HEK293T (cell line): ENCODE data around the gene KIF5A.

Source experiments
- CTCF ChIA-PET: fragments of 350-600 bp; formaldehyde crosslinking; extraction: SDS; loops from one replicate; lab custom pipeline; 2021; ENCODE audit warnings: antibody characterized with exemption, inconsistent platforms; lab: Yijun Ruan, JAX
- POLR2A ChIA-PET: fragments of 350-600 bp; formaldehyde crosslinking; extraction: SDS; loops from one replicate; lab custom pipeline; 2020; ENCODE audit warnings: antibody characterized with exemption, inconsistent platforms; lab: Yijun Ruan, JAX
- DNase-seq: peaks from one replicate; pipeline ENCODE4 v3.0.0; 2012; ENCODE audit warnings: mixed read lengths; ENCODE audit errors: extremely low spot score
- ARNT ChIP-seq: fragments of 450-650 bp; IDR thresholded peaks from 2 replicates; pipeline ENCODE4 v1.6.1; 2017; ENCODE audit warnings: mild to moderate bottlenecking
- BHLHE40 ChIP-seq: fragments of 450-650 bp; IDR thresholded peaks from 2 replicates; pipeline ENCODE4 v1.6.1; 2016; ENCODE audit warnings: mild to moderate bottlenecking, moderate library complexity, borderline replicate concordance
- CTBP1 ChIP-seq: fragments of 450-650 bp; IDR thresholded peaks from 2 replicates; pipeline ENCODE4 v1.6.1; 2016; ENCODE audit warnings: borderline replicate concordance
- ELF4 ChIP-seq: fragments of 450-650 bp; IDR thresholded peaks from 2 replicates; pipeline ENCODE4 v1.6.1; 2017; ENCODE audit warnings: antibody characterized with exemption
- FOXA1 ChIP-seq: fragments of 450-650 bp; IDR thresholded peaks from 2 replicates; pipeline ENCODE4 v1.6.1; 2016; ENCODE audit warnings: mild to moderate bottlenecking
- FOXK2 ChIP-seq: fragments of 450-650 bp; IDR thresholded peaks from 2 replicates; pipeline ENCODE4 v1.6.1; 2016; ENCODE audit warnings: mild to moderate bottlenecking
- FOXM1 ChIP-seq: fragments of 450-650 bp; IDR thresholded peaks from 2 replicates; pipeline ENCODE4 v1.6.1; 2017; ENCODE audit warnings: mild to moderate bottlenecking, borderline replicate concordance
- HDGF ChIP-seq: fragments of 450-650 bp; IDR thresholded peaks from 2 replicates; pipeline ENCODE4 v1.6.1; 2017; ENCODE audit warnings: antibody characterized with exemption, borderline replicate concordance
- L3MBTL2 ChIP-seq: fragments of 450-650 bp; conservative IDR thresholded peaks from 2 replicates; pipeline ENCODE4 v1.6.1; 2016; ENCODE audit warnings: mild to moderate bottlenecking
- LEF1 ChIP-seq: fragments of 450-650 bp; IDR thresholded peaks from 2 replicates; pipeline ENCODE4 v1.6.1; 2017; ENCODE audit warnings: mild to moderate bottlenecking, borderline replicate concordance
- NFRKB ChIP-seq: fragments of 450-650 bp; IDR thresholded peaks from 2 replicates; pipeline ENCODE4 v1.6.1; 2016; ENCODE audit warnings: mild to moderate bottlenecking, moderate library complexity
- PKNOX1 ChIP-seq: fragments of 450-650 bp; IDR thresholded peaks from 2 replicates; pipeline ENCODE4 v1.6.1; 2016
- SP1 ChIP-seq: fragments of 450-650 bp; IDR thresholded peaks from 2 replicates; pipeline ENCODE4 v1.6.1; 2017
- SUZ12 ChIP-seq: fragments of 450-650 bp; IDR thresholded peaks from 2 replicates; pipeline ENCODE4 v1.6.1; 2016; ENCODE audit warnings: mild to moderate bottlenecking
- TARDBP ChIP-seq: fragments of 450-650 bp; IDR thresholded peaks from 2 replicates; pipeline ENCODE4 v1.6.1; 2016
- ZNF384 ChIP-seq: fragments of 450-650 bp; IDR thresholded peaks from 2 replicates; pipeline ENCODE4 v1.6.1; 2016

Gene KIF5A

GRCh38 chr12:57550641-57551549 is 1.1 kb downstream of the KIF5A start:
- ChIA-PET POLR2A (no interaction called here), CTCF (interaction anchor here (1.1 kb wide), 1 partner anchor 32 kb away, joined by 4 read pairs; no protein-coding TSS in a partner anchor)
- TF ChIP-seq FOXK2: no peak
- TF ChIP-seq TARDBP: no peak
- no peak for TF ChIP-seq ARNT
- no peak for TF ChIP-seq SP1
- no peak for TF ChIP-seq PKNOX1
- no peak for DNase-seq

- no peak for DNase-seq
- CTCF ChIA-PET: interaction anchor here (1.1 kb wide), 1 partner anchor 32 kb away, joined by 4 read pairs; no protein-coding TSS in a partner anchor
- POLR2A ChIA-PET: interaction anchor here (1.3 kb wide), 1 partner anchor 31 kb away, joined by 3 read pairs; the partner anchor contains the start of gene DDIT3
- TF ChIP-seq CTBP1 (no peak), HDGF (no peak), ZNF384 (no peak), FOXM1 (no peak), SUZ12 (no peak), ARNT (no peak), TARDBP (no peak), BHLHE40 (no peak), FOXA1 (no peak), FOXK2 (no peak), ELF4 (no peak), SP1 (no peak), L3MBTL2 (no peak)
Observed at GRCh38 chr12:57551637-57552305, 1.9 kb downstream of the KIF5A start.

GRCh38 chr12:57552306-57552651 is 2.4 kb downstream of the KIF5A start:
- POLR2A ChIA-PET: interaction anchor here (1.3 to 2.0 kb wide), 2 partner anchors 32 to 39 kb away, joined by 3 to 4 read pairs; partner anchors contain the start of genes DDIT3 and PIP4K2C
- CTCF ChIA-PET: no interaction called here
- TF ChIP-seq FOXM1 (no peak), ARNT (no peak), NFRKB (no peak)
- DNase-seq: no peak

- no peak for DNase-seq
- no peak for TF ChIP-seq LEF1
- TF ChIP-seq SP1: no peak
- TF ChIP-seq CTBP1: no peak
- TF ChIP-seq NFRKB: no peak
- no peak for TF ChIP-seq FOXA1
- no peak for TF ChIP-seq SUZ12
- no peak for TF ChIP-seq FOXM1
- no peak for TF ChIP-seq TARDBP
- POLR2A ChIA-PET: interaction anchor here (1.3 to 2.0 kb wide), 2 partner anchors 32 to 38 kb away, joined by 3 to 4 read pairs; partner anchors contain the start of genes DDIT3 and PIP4K2C
- CTCF ChIA-PET: no interaction called here
Observed at GRCh38 chr12:57552835-57553313, 3.0 kb downstream of the KIF5A start.

GRCh38 chr12:57553343-57554202 is 3.7 kb downstream of the KIF5A start:
- POLR2A ChIA-PET: interaction anchor here (1.3 to 2.0 kb wide), 2 partner anchors 33 to 38 kb away, joined by 3 to 4 read pairs; partner anchors contain the start of genes DDIT3 and PIP4K2C
- CTCF ChIA-PET: no interaction called here
- TF ChIP-seq CTBP1: no peak
- TF ChIP-seq ELF4: no peak
- no peak for TF ChIP-seq L3MBTL2
- no peak for TF ChIP-seq NFRKB
- no peak for TF ChIP-seq FOXA1
- TF ChIP-seq BHLHE40: no peak
- no peak for TF ChIP-seq FOXK2
- TF ChIP-seq PKNOX1: no peak
- no peak for TF ChIP-seq TARDBP
- no peak for TF ChIP-seq HDGF
- no peak for TF ChIP-seq SUZ12
- no peak for TF ChIP-seq ZNF384
- TF ChIP-seq FOXM1: no peak
- TF ChIP-seq SP1: no peak
- no peak for TF ChIP-seq LEF1
- no peak for TF ChIP-seq ARNT
- DNase-seq: no peak

- TF ChIP-seq FOXK2 (no peak), LEF1 (no peak), HDGF (no peak), PKNOX1 (no peak), NFRKB (no peak), CTBP1 (no peak), ELF4 (no peak), ARNT (no peak), L3MBTL2 (no peak), FOXM1 (no peak), SUZ12 (no peak), TARDBP (no peak), SP1 (no peak), ZNF384 (no peak), FOXA1 (no peak), BHLHE40 (no peak)
- CTCF ChIA-PET: no interaction called here
- DNase-seq: no peak
- POLR2A ChIA-PET: no interaction called here
Observed at GRCh38 chr12:57554453-57554852, 4.6 kb downstream of the KIF5A start.
